Muscle layer of colon (tissue), 2 donors: ENCODE results near the gene COPG1.
A peak's percentile ranks its signal among the peaks of the same experiment; 100 is the strongest.
"Not testable (repeated sequence)": the region's sequence is repeated elsewhere in the genome, so short reads cannot be mapped to it uniquely, and the experiment has no call there.

Experiments used
- H3K27ac ChIP-seq: one replicate; pipeline ENCODE4 v1.7.0; 2013; ENCODE audit warnings: low read depth, mild to moderate bottlenecking, low read length, moderate library complexity
- H3K27me3 ChIP-seq, 2 donors: one replicate each; pipeline ENCODE4 v1.7.0; 2013; ENCODE audit warnings: low read length in 2 of 2, mild to moderate bottlenecking in 2 of 2; ENCODE audit not compliant: insufficient read depth in 2 of 2, control insufficient read depth in 1 of 2
- H3K36me3 ChIP-seq: one replicate; pipeline ENCODE4 v1.7.0; 2013; ENCODE audit warnings: mild to moderate bottlenecking, low read length; ENCODE audit not compliant: insufficient read depth
- H3K4me1 ChIP-seq: one replicate; pipeline ENCODE4 v1.7.0; 2013; ENCODE audit warnings: mild to moderate bottlenecking, low read length; ENCODE audit not compliant: insufficient read depth
- H3K4me3 ChIP-seq, 2 donors: one replicate each; pipeline ENCODE4 v1.7.0; 2013; ENCODE audit warnings: low read length in 2 of 2, low read depth in 1 of 2, mild to moderate bottlenecking in 1 of 2, moderate library complexity in 1 of 2
- H3K9ac ChIP-seq: one replicate; pipeline ENCODE4 v1.7.0; 2013; ENCODE audit warnings: low read length
- H3K9me3 ChIP-seq: one replicate; pipeline ENCODE4 v1.7.0; 2013; ENCODE audit warnings: mild to moderate bottlenecking, low read length
- donor health status: abdominal sarcoma.
- donor health status: Adenocarcinoma of cecum.

COPG1 gene

GRCh38 chr3:129245641-129246306, 3.6 kb upstream of the COPG1 start:
- not testable (repeated sequence) for H3K36me3 ChIP-seq, H3K9me3 ChIP-seq, H3K27me3 ChIP-seq
- Histone ChIP-seq H3K27ac (peak overlapping the region; percentile 53), H3K4me3 (peak overlapping the region in 1 of 2 donors; percentile 53), H3K4me1 (peaks cover 23% of the 10 kb centered on the region), H3K9ac (peak overlapping the region; percentile 49)

- Histone ChIP-seq H3K9ac (no peak overlapping the region), H3K9me3 (no peaks in the 10 kb centered on the region), H3K27me3 (no peaks in the 10 kb centered on the region), H3K36me3 (peaks cover 3% of the 10 kb centered on the region), H3K27ac (no peak overlapping the region), H3K4me1 (peaks cover 23% of the 10 kb centered on the region), H3K4me3 (no peak overlapping the region)
Observed at GRCh38 chr3:129246636-129247035, 2.8 kb upstream of the COPG1 start.

GRCh38 chr3:129248286-129248979, 973 bp upstream of the COPG1 start:
- peaks cover 28% of the 10 kb centered on the region for H3K4me1 ChIP-seq
- peak overlapping the region; percentile 69 to 98 for H3K4me3 ChIP-seq

GRCh38 chr3:129252748-129253147, 3.3 kb downstream of the COPG1 start:
- no peak overlapping the region for H3K27ac ChIP-seq
- no peak overlapping the region for H3K4me3 ChIP-seq
- peaks cover 47% of the 10 kb centered on the region for H3K36me3 ChIP-seq
- H3K9me3 ChIP-seq = no peaks in the 10 kb centered on the region
- no peaks in the 10 kb centered on the region for H3K27me3 ChIP-seq
- H3K4me1 ChIP-seq = peaks cover 20% of the 10 kb centered on the region
- no peak overlapping the region for H3K9ac ChIP-seq

More at GRCh38 chr3:129248286-129248979, 973 bp upstream of the COPG1 start:
- Histone ChIP-seq H3K9me3 (no peaks in the 10 kb centered on the region), H3K9ac (peak overlapping the region; percentile 90), H3K27me3 (no peaks in the 10 kb centered on the region), H3K27ac (peak overlapping the region; percentile 94), H3K36me3 (peaks cover 13% of the 10 kb centered on the region)

- Histone ChIP-seq H3K9me3 (no peaks in the 10 kb centered on the region), H3K36me3 (peaks cover 66% of the 10 kb centered on the region), H3K4me1 (peaks cover 12% of the 10 kb centered on the region)
Observed at GRCh38 chr3:129254536-129255230, 5.3 kb downstream of the COPG1 start.

GRCh38 chr3:129256270-129256669, 6.9 kb downstream of the COPG1 start:
- Histone ChIP-seq H3K4me3 (no peak overlapping the region), H3K9ac (no peak overlapping the region), H3K9me3 (no peaks in the 10 kb centered on the region), H3K4me1 (peaks cover 4% of the 10 kb centered on the region), H3K36me3 (peaks cover 82% of the 10 kb centered on the region), H3K27me3 (no peaks in the 10 kb centered on the region), H3K27ac (no peak overlapping the region)

More at GRCh38 chr3:129254536-129255230, 5.3 kb downstream of the COPG1 start:
- Histone ChIP-seq H3K4me3 (no peak overlapping the region), H3K27ac (no peak overlapping the region), H3K27me3 (no peaks in the 10 kb centered on the region), H3K9ac (no peak overlapping the region)

GRCh38 chr3:129257609-129258008, 8.2 kb downstream of the COPG1 start:
- no peaks in the 10 kb centered on the region for H3K27me3 ChIP-seq
- no peaks in the 10 kb centered on the region for H3K9me3 ChIP-seq
- no peaks in the 10 kb centered on the region for H3K4me1 ChIP-seq
- H3K27ac ChIP-seq = no peak overlapping the region
- H3K9ac ChIP-seq = no peak overlapping the region
- peaks cover 85% of the 10 kb centered on the region for H3K36me3 ChIP-seq
- H3K4me3 ChIP-seq = no peak overlapping the region

- no peaks in the 10 kb centered on the region for H3K4me1 ChIP-seq
- peaks cover 92% of the 10 kb centered on the region for H3K36me3 ChIP-seq
- H3K9me3 ChIP-seq = no peaks in the 10 kb centered on the region
- H3K27ac ChIP-seq = no peak overlapping the region
- H3K9ac ChIP-seq = no peak overlapping the region
- no peaks in the 10 kb centered on the region for H3K27me3 ChIP-seq
- no peak overlapping the region for H3K4me3 ChIP-seq
Observed at GRCh38 chr3:129259612-129260477, 10.4 kb downstream of the COPG1 start.

GRCh38 chr3:129260606-129261005, 11.2 kb downstream of the COPG1 start:
- no peaks in the 10 kb centered on the region for H3K4me1 ChIP-seq
- no peak overlapping the region for H3K27ac ChIP-seq
- H3K36me3 ChIP-seq = peaks cover 92% of the 10 kb centered on the region
- no peak overlapping the region for H3K4me3 ChIP-seq
- no peaks in the 10 kb centered on the region for H3K27me3 ChIP-seq
- H3K9me3 ChIP-seq = no peaks in the 10 kb centered on the region
- no peak overlapping the region for H3K9ac ChIP-seq

- H3K9ac ChIP-seq = no peak overlapping the region
- no peaks in the 10 kb centered on the region for H3K9me3 ChIP-seq
- no peaks in the 10 kb centered on the region for H3K4me1 ChIP-seq
- H3K4me3 ChIP-seq = no peak overlapping the region
- H3K27me3 ChIP-seq = no peaks in the 10 kb centered on the region
- H3K27ac ChIP-seq = no peak overlapping the region
- peaks cover 92% of the 10 kb centered on the region for H3K36me3 ChIP-seq
Observed at GRCh38 chr3:129261894-129262293, 12.5 kb downstream of the COPG1 start.
